Measurements from ENCODE around the gene DLK2. TPM values are rescaled to one million over a fixed set of nuclear protein-coding genes. Genes with fewer than 3 reads are reported as not detected.
"Not testable (repeated sequence)": the region's sequence is repeated elsewhere in the genome, so short reads cannot be mapped to it uniquely, and the experiment has no call there.

Gene DLK2
- total RNA-seq, 2 donors from 2014 or later = not detected

GRCh38 chr6:43465948-43466347 is 10.6 kb upstream of the DLK2 start:
- H3K27me3 ChIP-seq = no peaks in the 10 kb centered on the region
- H3K27ac ChIP-seq = no peak overlapping the region
- ATAC-seq (no peak), DNase-seq (no peak)
- no peaks in the 10 kb centered on the region for H3K36me3 ChIP-seq (replicated peaks in 1 of 2; ENCODE audit: insufficient read depth in 1 of 2, low read depth in 2 of 2)
- no peak overlapping the region for H3K4me3 ChIP-seq
- TF ChIP-seq POLR2A (IDR thresholded peaks at IDR 0.05) (no peak), CTCF (IDR thresholded peaks at IDR 0.05) (no peak)
- intact Hi-C loops (cut with DNase I) = no loop called here
- WGBS, 2 donors = 33 to 38% methylated on average over 2 of the region's 2 CpGs
- H3K9me3 ChIP-seq = no peaks in the 10 kb centered on the region
- no peaks in the 10 kb centered on the region for H3K4me1 ChIP-seq

- no peak for ATAC-seq
- Histone ChIP-seq H3K27me3 (no peaks in the 10 kb centered on the region), H3K4me3 (no peak overlapping the region), H3K27ac (no peak overlapping the region), H3K36me3 (replicated peaks in 1 of 2; ENCODE audit: insufficient read depth in 1 of 2, low read depth in 2 of 2) (no peaks in the 10 kb centered on the region), H3K9me3 (no peaks in the 10 kb centered on the region), H3K4me1 (no peaks in the 10 kb centered on the region)
- TF ChIP-seq POLR2A (IDR thresholded peaks at IDR 0.05) = no peak
- intact Hi-C loops (cut with DNase I) = no loop called here
- no peak for DNase-seq
- WGBS, 2 donors = 63 to 75% methylated on average over 8 of the region's 8 CpGs
Measured at GRCh38 chr6:43464337-43464736, 9.0 kb upstream of the DLK2 start.

- H3K4me1 ChIP-seq = no peaks in the 10 kb centered on the region
- no peak overlapping the region for H3K27ac ChIP-seq
- no peaks in the 10 kb centered on the region for H3K27me3 ChIP-seq
- no peaks in the 10 kb centered on the region for H3K36me3 ChIP-seq (replicated peaks in 1 of 2; ENCODE audit: insufficient read depth in 1 of 2, low read depth in 2 of 2)
- H3K4me3 ChIP-seq = no peak overlapping the region
- no peak for TF ChIP-seq CTCF (IDR thresholded peaks at IDR 0.05)
- TF ChIP-seq POLR2A (IDR thresholded peaks at IDR 0.05) = no peak
- intact Hi-C loops (cut with DNase I) = no loop called here
- no peak for ATAC-seq
- no peak for DNase-seq
- 38 to 43% methylated on average over 5 of the region's 5 CpGs for WGBS, 2 donors
- H3K9me3 ChIP-seq = no peaks in the 10 kb centered on the region
Measured at GRCh38 chr6:43461936-43462335, 6.6 kb upstream of the DLK2 start.

- intact Hi-C loops (cut with DNase I) = no loop called here
- H3K9me3 ChIP-seq = no peaks in the 10 kb centered on the region
- no peaks in the 10 kb centered on the region for H3K36me3 ChIP-seq (replicated peaks in 1 of 2; ENCODE audit: insufficient read depth in 1 of 2, low read depth in 2 of 2)
- 64 to 68% methylated on average over 4 of the region's 4 CpGs for WGBS, 2 donors
- ATAC-seq (no peak), DNase-seq (no peak)
- TF ChIP-seq CTCF (IDR thresholded peaks at IDR 0.05) (no peak), POLR2A (IDR thresholded peaks at IDR 0.05) (no peak)
- no peak overlapping the region for H3K27ac ChIP-seq
- no peak overlapping the region for H3K4me3 ChIP-seq
- H3K4me1 ChIP-seq = peaks cover 10% of the 10 kb centered on the region
- peaks cover 0 to 5% of the 10 kb centered on the region in 2 donors for H3K27me3 ChIP-seq
Measured at GRCh38 chr6:43460032-43460431, 4.7 kb upstream of the DLK2 start.

GRCh38 chr6:43459535-43459934 is 4.2 kb upstream of the DLK2 start:
- 68 to 75% methylated on average over 1 of the region's 1 CpG for WGBS, 2 donors
- intact Hi-C loops (cut with DNase I) = no loop called here
- peaks cover 0 to 5% of the 10 kb centered on the region in 2 donors for H3K27me3 ChIP-seq

GRCh38 chr6:43458154-43458553 is 2.8 kb upstream of the DLK2 start:
- DNase-seq; ATAC-seq; H3K27me3 ChIP-seq; H3K4me3 ChIP-seq; H3K9me3 ChIP-seq; H3K36me3 ChIP-seq (replicated peaks in 1 of 2; ENCODE audit: insufficient read depth in 1 of 2, low read depth in 2 of 2); H3K27ac ChIP-seq; intact Hi-C loops (cut with DNase I): not testable (repeated sequence)
- WGBS, 2 donors = 86 to 90% methylated on average over 15 of the region's 15 CpGs
- H3K4me1 ChIP-seq = peaks cover 18% of the 10 kb centered on the region

More at GRCh38 chr6:43459535-43459934, 4.2 kb upstream of the DLK2 start:
- Histone ChIP-seq H3K27ac (no peak overlapping the region), H3K4me1 (peaks cover 15% of the 10 kb centered on the region), H3K4me3 (no peak overlapping the region), H3K36me3 (replicated peaks in 1 of 2; ENCODE audit: insufficient read depth in 1 of 2, low read depth in 2 of 2) (no peaks in the 10 kb centered on the region), H3K9me3 (no peaks in the 10 kb centered on the region)
- ATAC-seq (no peak), DNase-seq (no peak)
- TF ChIP-seq POLR2A (IDR thresholded peaks at IDR 0.05) (no peak), CTCF (IDR thresholded peaks at IDR 0.05) (no peak)

All from body of pancreas (tissue), 4 donors.